Liver (tissue), 3 donors: ENCODE measurements around the gene TMEM255B.

Experiments
- CTCF ChIP-seq: fragments of 150-350 bp; IDR thresholded peaks from 2 replicates; pipeline ENCODE4 v1.5.1; 2017; ENCODE audit warnings: improper control_type of control experiment, low read depth, low read length; ENCODE audit not compliant: missing input control
- FOXA1 ChIP-seq: IDR thresholded peaks from 2 replicates; pipeline ENCODE4 v1.6.1; 2016; ENCODE audit warnings: antibody characterized with exemption
- JUND ChIP-seq, 2 donors: IDR thresholded peaks; 2 replicates each; pipeline ENCODE4 v1.6.1; 2016; ENCODE audit warnings: antibody characterized with exemption in 2 of 2
- MAX ChIP-seq: IDR thresholded peaks from 2 replicates; pipeline ENCODE4 v1.6.1; 2016; ENCODE audit warnings: antibody characterized with exemption
- RAD21 ChIP-seq, 2 donors: IDR thresholded peaks; 2 replicates each; pipeline ENCODE4 v1.6.1; 2016; ENCODE audit warnings: antibody characterized with exemption in 2 of 2, mild to moderate bottlenecking in 2 of 2
- SP1 ChIP-seq: IDR thresholded peaks from 2 replicates; pipeline ENCODE4 v1.6.1; 2018; ENCODE audit warnings: antibody characterized with exemption, mild to moderate bottlenecking
- TAF1 ChIP-seq: conservative IDR thresholded peaks from 2 replicates; pipeline ENCODE4 v1.6.1; 2016; ENCODE audit warnings: antibody characterized with exemption, mild to moderate bottlenecking
- YY1 ChIP-seq: IDR thresholded peaks from 2 replicates; pipeline ENCODE4 v1.6.1; 2016; ENCODE audit warnings: antibody characterized with exemption, mild to moderate bottlenecking
- TF ChIP-seq, protein P1 (sequence below): IDR thresholded peaks from 2 replicates; pipeline ENCODE4 v1.6.1; 2016; ENCODE audit warnings: antibody characterized with exemption
- donor health status: healthy.
- donor health status: healthy.

- TF ChIP-seq CTCF (no peak), SP1 (no peak), YY1 (no peak), FOXA1 (no peak), JUND (IDR thresholded peaks at IDR 0.05) (no peak), TAF1 (no peak), RAD21 (IDR thresholded peaks at IDR 0.05) (no peak), MAX (no peak)
- TF ChIP-seq, protein P1, sequence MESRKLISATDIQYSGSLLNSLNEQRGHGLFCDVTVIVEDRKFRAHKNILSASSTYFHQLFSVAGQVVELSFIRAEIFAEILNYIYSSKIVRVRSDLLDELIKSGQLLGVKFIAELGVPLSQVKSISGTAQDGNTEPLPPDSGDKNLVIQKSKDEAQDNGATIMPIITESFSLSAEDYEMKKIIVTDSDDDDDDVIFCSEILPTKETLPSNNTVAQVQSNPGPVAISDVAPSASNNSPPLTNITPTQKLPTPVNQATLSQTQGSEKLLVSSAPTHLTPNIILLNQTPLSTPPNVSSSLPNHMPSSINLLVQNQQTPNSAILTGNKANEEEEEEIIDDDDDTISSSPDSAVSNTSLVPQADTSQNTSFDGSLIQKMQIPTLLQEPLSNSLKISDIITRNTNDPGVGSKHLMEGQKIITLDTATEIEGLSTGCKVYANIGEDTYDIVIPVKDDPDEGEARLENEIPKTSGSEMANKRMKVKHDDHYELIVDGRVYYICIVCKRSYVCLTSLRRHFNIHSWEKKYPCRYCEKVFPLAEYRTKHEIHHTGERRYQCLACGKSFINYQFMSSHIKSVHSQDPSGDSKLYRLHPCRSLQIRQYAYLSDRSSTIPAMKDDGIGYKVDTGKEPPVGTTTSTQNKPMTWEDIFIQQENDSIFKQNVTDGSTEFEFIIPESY: no peak
Observed at GRCh38 chr13:113777311-113778260, 18.6 kb downstream of the TMEM255B start.
